ENCODE measurements around the gene GLYAT.

GLYAT gene

GRCh38 chr11:58744988-58745704, 13.4 kb upstream of the GLYAT start:
- in situ Hi-C loops (cut with HindIII; ENCODE audit: low sequenced_read_pairs): no loop called here
- no peak for DNase-seq (ENCODE audit: low read depth)
- no peak for TF ChIP-seq CTCF (IDR thresholded peaks at IDR 0.05; ENCODE audit: low read depth, low read length, missing control alignments)
- H3K4me3 ChIP-seq (ENCODE audit: low read depth, low read length): no peak overlapping the region

- no peak overlapping the region for H3K4me3 ChIP-seq (ENCODE audit: low read depth, low read length)
- in situ Hi-C loops (cut with HindIII; ENCODE audit: low sequenced_read_pairs): no loop called here
- DNase-seq (ENCODE audit: low read depth): no peak
- no peak for TF ChIP-seq CTCF (IDR thresholded peaks at IDR 0.05; ENCODE audit: low read depth, low read length, missing control alignments)
Measured at GRCh38 chr11:58742981-58743880, 11.5 kb upstream of the GLYAT start.

- DNase-seq (ENCODE audit: low read depth): no peak
- in situ Hi-C loops (cut with HindIII; ENCODE audit: low sequenced_read_pairs): no loop called here
Measured at GRCh38 chr11:58742140-58742539, 10.4 kb upstream of the GLYAT start.

GRCh38 chr11:58741127-58741526, 9.4 kb upstream of the GLYAT start:
- no peak overlapping the region for H3K4me3 ChIP-seq (ENCODE audit: low read depth, low read length)
- no peak for TF ChIP-seq CTCF (IDR thresholded peaks at IDR 0.05; ENCODE audit: low read depth, low read length, missing control alignments)
- in situ Hi-C loops (cut with HindIII; ENCODE audit: low sequenced_read_pairs): no loop called here
- no peak for DNase-seq (ENCODE audit: low read depth)

More at GRCh38 chr11:58742140-58742539, 10.4 kb upstream of the GLYAT start:
- H3K4me3 ChIP-seq (ENCODE audit: low read depth, low read length): no peak overlapping the region
- no peak for TF ChIP-seq CTCF (IDR thresholded peaks at IDR 0.05; ENCODE audit: low read depth, low read length, missing control alignments)

GRCh38 chr11:58740447-58740846, 8.7 kb upstream of the GLYAT start:
- in situ Hi-C loops (cut with HindIII; ENCODE audit: low sequenced_read_pairs): no loop called here
- no peak for TF ChIP-seq CTCF (IDR thresholded peaks at IDR 0.05; ENCODE audit: low read depth, low read length, missing control alignments)
- no peak for DNase-seq (ENCODE audit: low read depth)
- no peak overlapping the region for H3K4me3 ChIP-seq (ENCODE audit: low read depth, low read length)

GRCh38 chr11:58739725-58740430, 8.1 kb upstream of the GLYAT start:
- no peak for TF ChIP-seq CTCF (IDR thresholded peaks at IDR 0.05; ENCODE audit: low read depth, low read length, missing control alignments)
- H3K4me3 ChIP-seq (ENCODE audit: low read depth, low read length): no peak overlapping the region
- in situ Hi-C loops (cut with HindIII; ENCODE audit: low sequenced_read_pairs): no loop called here
- no peak for DNase-seq (ENCODE audit: low read depth)
